Measurements from ENCODE around the gene SLC6A3.
"Not testable (repeated sequence)": the region's sequence is repeated elsewhere in the genome, so short reads cannot be mapped to it uniquely, and the experiment has no call there.

Gene SLC6A3

GRCh38 chr5:1422522-1422921 is 22.7 kb downstream of the SLC6A3 start:
- not testable (repeated sequence) for DNase-seq (ENCODE audit: low read depth in 2 of 2)

- DNase-seq (ENCODE audit: low read depth in 2 of 2) = no peak
These were observed 23.5 kb downstream of the SLC6A3 start for GRCh38 chr5:1421521-1422341.

GRCh38 chr5:1420211-1421195 is 24.7 kb downstream of the SLC6A3 start:
- DNase-seq (ENCODE audit: low read depth in 2 of 2) = no peak

GRCh38 chr5:1419476-1420210 is 25.6 kb downstream of the SLC6A3 start:
- DNase-seq (ENCODE audit: low read depth in 2 of 2) = no peak

- DNase-seq (ENCODE audit: low read depth in 2 of 2) = no peak
These were observed 26.3 kb downstream of the SLC6A3 start for GRCh38 chr5:1418921-1419280.

- no peak for DNase-seq (ENCODE audit: low read depth in 2 of 2)
These were observed 26.9 kb downstream of the SLC6A3 start for GRCh38 chr5:1418238-1418920.

GRCh38 chr5:1417586-1418225 is 27.5 kb downstream of the SLC6A3 start:
- DNase-seq (ENCODE audit: low read depth in 2 of 2) = no peak

GRCh38 chr5:1416856-1417469 is 28.3 kb downstream of the SLC6A3 start:
- no peak for DNase-seq (ENCODE audit: low read depth in 2 of 2)

- DNase-seq (ENCODE audit: low read depth in 2 of 2) = no peak
These were observed 29.4 kb downstream of the SLC6A3 start for GRCh38 chr5:1415626-1416360.

GRCh38 chr5:1415059-1415425 is 30.2 kb downstream of the SLC6A3 start:
- no peak for DNase-seq (ENCODE audit: low read depth in 2 of 2)

GRCh38 chr5:1414311-1415058 is 30.8 kb downstream of the SLC6A3 start:
- DNase-seq (ENCODE audit: low read depth in 2 of 2) = no peak

GRCh38 chr5:1413611-1414241 is 31.5 kb downstream of the SLC6A3 start:
- DNase-seq (ENCODE audit: low read depth in 2 of 2) = no peak

GRCh38 chr5:1413211-1413610 is 32.0 kb downstream of the SLC6A3 start:
- no peak for DNase-seq (ENCODE audit: low read depth in 2 of 2)

- no peak for DNase-seq (ENCODE audit: low read depth in 2 of 2)
These were observed 32.6 kb downstream of the SLC6A3 start for GRCh38 chr5:1412621-1413020.

GRCh38 chr5:1412163-1412562 is 33.1 kb downstream of the SLC6A3 start:
- DNase-seq (ENCODE audit: low read depth in 2 of 2) = no peak

GRCh38 chr5:1411099-1411498 is 34.1 kb downstream of the SLC6A3 start:
- no peak for DNase-seq (ENCODE audit: low read depth in 2 of 2)

- DNase-seq (ENCODE audit: low read depth in 2 of 2) = no peak
These were observed 34.9 kb downstream of the SLC6A3 start for GRCh38 chr5:1410156-1411014.
